GM21528 (cell line): ENCODE measurements around the gene RPL41.
"Not testable (repeated sequence)": the region's sequence is repeated elsewhere in the genome, so short reads cannot be mapped to it uniquely, and the experiment has no call there.

ENCODE experiments used
- ATAC-seq: cut with Tn5 transposase; IDR thresholded peaks from one replicate; pipeline ENCODE4 v1.9.1; 2021; ENCODE audit warnings: mild to moderate bottlenecking, moderate library complexity; ENCODE audit not compliant: unreplicated experiment, low FRiP score

The RPL41 gene

DNA sequence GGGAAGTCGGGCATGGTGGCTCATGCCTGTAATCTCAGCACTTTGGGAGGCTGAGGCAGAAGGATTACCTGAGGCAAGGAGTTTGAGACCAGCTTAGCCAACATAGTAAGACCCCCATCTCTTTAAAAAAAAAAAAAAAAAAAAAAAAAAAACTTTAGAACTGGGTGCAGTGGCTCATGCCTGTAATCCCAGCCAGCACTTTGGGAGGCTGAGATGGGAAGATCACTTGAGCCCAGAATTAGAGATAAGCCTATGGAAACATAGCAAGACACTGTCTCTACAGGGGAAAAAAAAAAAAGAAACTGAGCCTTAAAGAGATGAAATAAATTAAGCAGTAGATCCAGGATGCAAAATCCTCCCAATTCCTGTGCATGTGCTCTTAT lies 13.8 kb upstream of the RPL41 start:
- no peak for ATAC-seq

DNA sequence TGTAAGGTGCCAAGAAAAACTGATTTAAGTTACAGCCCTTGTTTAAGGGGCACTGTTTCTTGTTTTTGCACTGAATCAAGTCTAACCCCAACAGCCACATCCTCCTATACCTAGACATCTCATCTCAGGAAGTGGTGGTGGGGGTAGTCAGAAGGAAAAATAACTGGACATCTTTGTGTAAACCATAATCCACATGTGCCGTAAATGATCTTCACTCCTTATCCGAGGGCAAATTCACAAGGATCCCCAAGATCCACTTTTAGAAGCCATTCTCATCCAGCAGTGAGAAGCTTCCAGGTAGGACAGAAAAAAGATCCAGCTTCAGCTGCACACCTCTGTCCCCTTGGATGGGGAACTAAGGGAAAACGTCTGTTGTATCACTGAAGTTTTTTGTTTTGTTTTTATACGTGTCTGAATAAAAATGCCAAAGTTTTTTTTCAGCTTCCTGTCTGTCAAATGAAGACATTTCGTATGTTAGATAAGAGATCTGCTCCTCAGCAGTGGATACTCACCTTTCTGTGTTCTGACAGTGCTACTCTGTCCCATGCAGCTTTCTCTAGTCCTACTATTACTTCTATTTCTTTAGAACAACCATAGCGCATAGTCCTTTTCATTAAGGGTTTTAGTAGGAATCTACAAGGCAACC lies 13.2 kb upstream of the RPL41 start:
- no peak for ATAC-seq

DNA sequence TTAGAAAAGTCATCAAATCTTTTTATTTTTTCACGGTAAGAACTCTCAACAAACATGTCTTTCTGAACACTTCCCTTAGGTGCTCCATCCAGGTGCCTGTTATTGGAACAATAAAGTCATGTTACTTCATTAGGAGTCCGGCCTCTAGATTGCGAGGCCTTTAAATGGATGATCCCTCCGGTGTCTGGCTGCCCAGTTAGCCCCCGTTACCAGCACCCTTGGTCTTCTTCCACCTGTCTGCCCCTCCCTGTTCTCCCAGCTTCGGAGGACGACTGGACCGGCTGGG lies 12.7 kb upstream of the RPL41 start:
- peak; percentile 14 for ATAC-seq

DNA sequence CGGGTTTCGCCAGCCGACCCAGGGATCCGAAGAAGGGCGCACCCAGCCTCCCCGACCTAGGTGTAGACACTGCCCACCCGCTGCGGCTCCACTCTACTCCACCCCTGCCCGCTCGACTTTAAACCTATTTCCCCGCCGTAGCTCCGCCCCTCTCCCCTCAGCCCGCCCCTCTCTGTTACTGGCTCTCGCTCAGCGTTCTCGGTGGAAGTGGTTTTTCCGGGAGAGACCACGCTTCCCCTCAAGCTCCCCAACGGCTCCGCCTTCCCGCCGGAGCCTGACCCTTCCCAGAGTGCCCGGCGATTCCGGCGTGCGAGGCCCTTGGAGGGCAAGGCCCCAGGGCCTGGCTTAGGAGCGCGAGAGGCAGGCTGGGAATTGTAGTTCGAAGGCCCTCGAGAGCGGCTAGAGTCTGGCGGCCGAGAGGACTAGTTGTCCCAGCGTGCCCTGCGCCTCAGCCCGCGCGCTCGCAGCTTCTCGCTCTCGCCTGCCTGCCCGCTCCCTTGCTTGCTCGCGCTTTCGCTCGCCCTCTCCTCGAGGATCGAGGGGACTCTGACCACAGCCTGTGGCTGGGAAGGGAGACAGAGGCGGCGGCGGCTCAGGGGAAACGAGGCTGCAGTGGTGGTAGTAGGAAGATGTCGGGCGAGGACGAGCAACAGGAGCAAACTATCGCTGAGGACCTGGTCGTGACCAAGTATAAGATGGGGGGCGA lies 12.2 kb upstream of the RPL41 start, which contains the start of gene PA2G4:
PA2G4 (plus strand) TSS at position 451 of the 706 bp plus-strand sequence; CDS start at position 630, 179 bp downstream.
- peak; percentile 91 for ATAC-seq

DNA sequence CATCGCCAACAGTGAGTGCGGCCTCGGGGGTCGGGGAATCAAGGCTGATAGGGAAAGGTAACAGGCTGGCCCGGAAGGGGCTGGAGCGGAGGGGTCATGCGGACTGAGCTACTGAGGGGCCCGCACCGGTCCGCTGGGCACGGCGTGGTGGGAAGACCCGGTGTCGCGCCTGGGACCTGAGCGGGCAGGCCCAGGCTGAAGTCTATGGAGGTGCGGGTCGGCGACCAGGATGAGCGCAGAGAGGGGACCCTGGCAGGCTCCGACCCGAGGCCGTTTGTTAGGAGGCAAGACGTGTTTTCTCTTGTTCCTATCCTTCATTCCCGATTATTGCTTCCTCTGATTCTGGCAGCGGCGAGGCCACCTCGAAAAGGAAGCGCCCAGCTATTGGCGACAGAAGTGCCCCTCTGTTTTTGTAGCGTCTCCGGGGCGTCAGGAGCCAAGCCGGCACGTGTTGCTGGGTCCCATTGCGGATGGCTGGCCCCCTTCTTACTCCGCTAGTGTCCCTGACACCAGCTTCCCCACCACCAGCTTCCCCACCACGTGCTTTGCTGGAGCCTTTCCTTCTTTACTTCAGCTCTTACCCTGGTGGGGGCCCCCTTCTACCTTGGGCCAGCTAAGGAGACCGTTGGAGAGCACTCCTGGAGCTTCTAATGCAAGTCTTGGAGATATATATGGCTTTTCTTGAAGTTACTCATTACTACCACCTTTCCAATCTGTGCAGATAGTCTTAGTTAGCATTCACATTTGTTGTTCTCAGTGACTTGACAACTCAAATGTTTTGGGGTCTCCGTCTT lies 11.4 kb upstream of the RPL41 start:
- peak; percentile 31 for ATAC-seq

DNA sequence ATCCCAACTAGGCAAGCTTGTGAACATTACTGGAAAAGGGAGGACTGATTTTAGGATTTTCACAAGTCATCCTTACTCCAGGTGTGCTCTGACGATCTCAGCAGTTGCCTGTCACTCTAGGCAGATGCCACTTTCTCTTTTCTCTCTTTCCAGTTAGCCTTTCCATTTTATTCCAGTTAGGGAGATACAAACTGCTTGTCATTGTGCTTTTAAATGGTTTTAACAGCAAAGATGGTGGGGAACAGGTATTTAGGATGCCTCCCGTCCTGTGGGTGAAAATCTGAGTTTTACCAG lies 10.9 kb upstream of the RPL41 start:
- ATAC-seq = no peak

DNA sequence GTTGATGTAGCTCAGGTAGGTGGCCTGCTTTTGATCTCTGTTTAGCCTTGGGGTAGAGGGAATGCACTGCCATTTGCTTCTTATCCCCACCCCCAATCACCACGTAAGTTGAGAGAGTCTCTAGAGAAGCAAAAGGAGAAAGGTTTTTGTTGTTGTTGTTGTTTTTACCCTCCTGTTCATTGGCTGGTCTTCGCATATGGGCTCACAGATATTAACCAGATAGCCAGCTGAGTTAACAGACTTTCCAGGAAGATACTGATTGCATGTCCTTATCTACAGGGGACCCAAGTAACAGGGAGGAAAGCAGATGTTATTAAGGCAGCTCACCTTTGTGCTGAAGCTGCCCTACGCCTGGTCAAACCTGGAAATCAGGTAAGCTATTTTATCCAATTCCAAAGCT lies 9.2 kb upstream of the RPL41 start:
- no peak for ATAC-seq

DNA sequence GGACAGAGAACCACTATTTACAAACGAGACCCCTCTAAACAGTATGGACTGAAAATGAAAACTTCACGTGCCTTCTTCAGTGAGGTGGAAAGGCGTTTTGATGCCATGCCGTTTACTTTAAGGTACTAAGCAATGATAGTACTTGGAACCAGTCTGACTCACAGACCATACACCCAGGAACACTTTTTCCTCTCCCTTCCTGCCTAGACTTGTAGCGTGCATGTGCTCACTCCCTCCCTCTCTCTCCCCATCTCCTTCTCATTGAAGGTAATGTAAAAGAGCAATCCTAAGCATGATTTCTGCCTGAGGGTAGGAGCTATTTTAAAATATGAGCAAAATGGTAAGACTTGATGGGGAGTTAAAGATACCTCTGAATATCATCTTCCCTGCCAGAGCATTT lies 5.9 kb upstream of the RPL41 start:
- ATAC-seq = no peak

DNA sequence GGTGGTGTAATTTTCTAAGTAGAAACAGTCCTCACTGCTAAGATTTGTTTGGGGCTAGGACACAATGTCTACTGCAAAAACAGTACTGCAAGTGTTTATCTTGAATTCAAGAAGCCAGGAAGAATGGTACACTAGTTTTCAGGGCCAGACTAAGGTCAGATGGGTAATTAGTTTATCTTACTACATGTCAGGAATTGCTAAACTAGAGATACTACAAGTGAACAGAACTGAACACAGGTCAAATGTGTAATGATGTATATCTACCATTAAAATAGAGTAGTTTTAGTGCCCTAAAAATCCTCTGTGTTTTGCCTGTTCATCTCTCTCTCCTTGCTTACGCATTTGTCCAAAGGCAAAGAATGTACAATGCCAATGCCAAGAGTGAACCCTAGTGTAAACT lies 2.3 kb upstream of the RPL41 start:
- no peak for ATAC-seq

DNA sequence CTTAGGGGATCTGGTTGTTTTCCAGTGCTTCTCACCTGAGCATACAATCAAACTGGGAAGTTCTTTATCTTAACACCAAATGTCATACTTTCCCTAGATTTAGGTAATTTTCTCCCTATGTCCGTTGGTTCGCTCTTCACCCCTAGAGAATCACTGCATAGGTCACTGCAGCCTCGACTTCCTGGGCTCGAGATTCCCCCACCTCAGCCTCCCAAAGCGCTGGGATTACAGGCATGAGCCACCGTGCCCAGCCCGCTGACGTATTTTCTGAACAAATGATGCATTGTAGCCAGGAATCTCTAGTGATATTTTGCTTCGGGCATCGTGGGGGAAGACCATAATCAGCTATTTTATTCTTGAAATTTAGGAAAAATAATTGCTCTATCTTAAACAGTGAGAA lies 1.1 kb upstream of the RPL41 start:
- ATAC-seq = no peak

DNA sequence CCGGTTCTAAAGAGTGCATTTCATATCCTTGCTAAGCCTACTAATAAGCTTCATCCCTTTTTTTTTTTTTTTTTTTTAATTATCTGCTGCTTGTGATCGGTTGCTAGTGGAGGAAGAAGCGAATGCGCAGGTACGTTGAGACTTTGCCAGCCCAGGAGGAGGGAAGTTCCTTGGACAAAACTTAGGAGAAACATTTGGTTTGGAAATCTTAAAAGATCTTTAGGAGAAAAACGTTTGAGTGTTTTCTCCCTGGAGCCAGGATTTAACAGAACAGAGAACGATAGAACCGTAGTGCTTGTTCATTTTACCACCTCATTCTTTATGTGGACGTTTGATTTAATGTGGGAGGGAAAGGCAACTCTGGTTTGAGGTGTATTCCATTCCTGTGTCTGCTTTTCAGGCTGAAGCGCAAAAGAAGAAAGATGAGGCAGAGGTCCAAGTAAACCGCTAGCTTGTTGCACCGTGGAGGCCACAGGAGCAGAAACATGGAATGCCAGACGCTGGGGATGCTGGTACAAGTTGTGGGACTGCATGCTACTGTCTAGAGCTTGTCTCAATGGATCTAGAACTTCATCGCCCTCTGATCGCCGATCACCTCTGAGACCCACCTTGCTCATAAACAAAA lies 761 bp downstream of the RPL41 start:
- ATAC-seq = not testable (repeated sequence)

DNA sequence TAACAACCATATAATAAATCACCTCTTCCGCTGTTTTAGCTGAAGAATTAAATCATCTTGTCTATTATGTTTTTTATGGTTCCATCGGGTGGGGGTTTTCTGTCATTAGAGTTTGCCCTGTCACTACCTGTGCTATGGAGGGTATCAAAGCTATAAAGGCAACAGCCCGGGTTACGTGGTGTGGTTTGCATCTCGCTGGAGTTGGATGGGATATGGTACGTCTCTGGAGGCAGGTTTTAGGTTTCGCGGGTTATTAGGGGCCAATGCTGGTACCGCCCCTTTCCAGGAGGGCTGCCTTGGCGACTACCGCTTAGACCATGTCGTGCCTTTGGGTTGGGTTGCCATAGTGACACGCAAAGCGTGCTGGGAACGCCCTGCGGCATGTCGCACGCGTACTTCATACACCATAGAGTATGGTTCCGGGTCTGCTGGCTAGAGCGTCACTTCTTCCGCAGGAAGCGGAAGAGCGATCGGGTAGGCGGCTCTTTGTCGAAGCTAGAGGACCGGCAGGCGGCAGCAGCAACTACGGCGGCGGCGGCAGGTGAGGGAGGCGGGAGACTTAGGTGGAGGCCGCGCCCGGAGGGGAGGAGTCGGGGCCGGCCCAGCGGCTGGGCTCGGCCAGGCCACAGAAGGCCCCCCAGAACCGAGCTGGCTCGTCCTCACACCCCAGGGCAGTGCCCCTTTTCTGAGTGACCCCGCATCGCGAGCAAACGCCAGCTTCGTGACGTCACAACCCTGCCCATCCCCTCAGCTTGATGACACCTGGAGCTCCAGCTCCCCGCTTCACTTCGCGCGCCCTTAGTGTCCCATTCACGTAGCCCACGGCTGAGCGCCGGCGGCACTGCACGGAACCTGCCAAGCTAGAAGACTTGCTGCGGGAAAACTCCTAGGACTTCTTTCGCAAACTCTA lies 1.6 kb downstream of the RPL41 start, which contains the start of gene ZC3H10:
ZC3H10 (plus strand) TSS at position 489 of the 910 bp plus-strand sequence. CDS start 2,297 bp downstream, outside the sequence.
- peak; percentile 76 for ATAC-seq

DNA sequence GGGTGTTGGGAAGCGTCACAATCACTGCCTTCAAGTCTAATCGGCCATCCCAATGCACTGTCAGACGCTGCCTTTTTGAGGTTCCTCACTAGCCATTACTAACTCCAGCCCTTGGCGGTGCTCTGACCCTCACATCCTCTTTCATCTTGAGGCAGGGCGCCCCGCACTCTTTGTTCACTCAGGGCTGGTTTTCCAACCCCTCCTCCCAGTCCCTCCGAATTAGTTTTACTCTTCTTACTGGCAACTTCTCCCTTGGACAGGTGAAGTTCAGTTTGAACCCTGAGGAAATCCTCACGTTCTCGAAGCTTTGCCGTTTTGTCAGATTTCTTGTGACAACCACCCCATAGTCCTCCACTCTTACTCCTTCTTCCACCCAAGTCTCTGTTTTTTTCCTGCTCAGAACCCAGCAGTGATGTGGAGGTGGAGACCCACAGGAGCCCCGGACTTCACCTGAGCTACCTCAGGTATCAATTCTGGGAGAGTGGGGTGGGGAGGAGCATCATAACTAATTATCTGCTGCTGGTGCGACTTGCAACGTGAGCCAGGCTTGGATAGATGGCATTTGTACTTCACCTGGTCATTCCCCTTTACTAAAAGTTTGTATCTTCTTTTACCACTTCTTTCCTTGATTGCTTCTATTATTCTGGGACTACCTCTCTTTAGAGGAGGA lies 2.4 kb downstream of the RPL41 start:
- ATAC-seq = peak; percentile 5

DNA sequence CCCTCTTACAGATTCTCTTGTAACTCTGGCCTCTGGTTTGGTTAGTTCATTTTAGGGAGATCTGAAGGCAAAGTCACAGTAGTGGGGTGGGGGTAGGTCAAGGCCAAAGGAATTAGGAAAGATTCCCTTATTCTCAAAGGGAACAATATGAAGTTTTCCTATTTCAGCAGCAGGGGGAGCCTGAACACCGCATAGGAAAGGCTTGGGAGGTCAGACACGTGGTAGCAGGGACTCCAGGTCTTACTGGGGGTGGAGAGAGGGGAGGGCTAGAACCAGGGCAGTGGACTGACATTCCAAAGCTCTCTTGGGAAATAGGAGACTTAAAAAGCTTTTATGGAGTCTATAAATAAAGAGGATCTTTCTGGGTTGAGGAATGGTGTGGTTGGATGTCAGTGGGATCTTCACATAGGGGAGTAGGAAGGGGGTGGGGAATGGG lies 2.9 kb downstream of the RPL41 start:
- no peak for ATAC-seq

DNA sequence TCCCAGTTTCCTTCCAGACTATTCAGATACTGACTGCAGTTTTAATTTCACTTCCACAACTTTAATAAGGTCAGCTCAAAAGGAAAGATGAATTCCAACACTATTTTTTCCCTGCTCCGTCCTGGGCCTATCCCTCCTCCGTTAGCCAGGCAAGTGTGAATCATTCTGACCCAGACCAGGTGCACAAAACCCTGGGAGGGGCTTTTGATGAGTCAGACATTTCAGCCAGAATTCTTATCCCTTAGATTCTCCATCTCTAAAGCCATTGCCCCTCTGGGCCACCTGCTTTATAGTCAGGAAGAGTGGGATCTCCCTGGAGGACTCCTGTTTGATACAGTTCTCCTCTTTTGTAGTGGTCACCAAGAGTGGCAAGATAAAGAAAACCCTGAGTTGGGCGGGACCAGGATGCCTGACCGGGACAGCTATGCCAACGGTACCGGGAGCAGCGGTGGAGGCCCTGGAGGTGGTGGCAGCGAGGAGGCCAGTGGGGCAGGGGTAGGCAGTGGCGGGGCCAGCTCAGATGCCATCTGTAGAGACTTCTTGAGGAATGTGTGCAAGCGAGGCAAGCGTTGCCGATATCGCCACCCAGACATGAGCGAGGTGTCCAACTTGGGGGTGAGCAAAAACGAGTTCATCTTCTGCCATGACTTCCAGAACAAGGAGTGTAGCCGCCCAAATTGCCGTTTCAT lies 3.9 kb downstream of the RPL41 start:
- no peak for ATAC-seq

DNA sequence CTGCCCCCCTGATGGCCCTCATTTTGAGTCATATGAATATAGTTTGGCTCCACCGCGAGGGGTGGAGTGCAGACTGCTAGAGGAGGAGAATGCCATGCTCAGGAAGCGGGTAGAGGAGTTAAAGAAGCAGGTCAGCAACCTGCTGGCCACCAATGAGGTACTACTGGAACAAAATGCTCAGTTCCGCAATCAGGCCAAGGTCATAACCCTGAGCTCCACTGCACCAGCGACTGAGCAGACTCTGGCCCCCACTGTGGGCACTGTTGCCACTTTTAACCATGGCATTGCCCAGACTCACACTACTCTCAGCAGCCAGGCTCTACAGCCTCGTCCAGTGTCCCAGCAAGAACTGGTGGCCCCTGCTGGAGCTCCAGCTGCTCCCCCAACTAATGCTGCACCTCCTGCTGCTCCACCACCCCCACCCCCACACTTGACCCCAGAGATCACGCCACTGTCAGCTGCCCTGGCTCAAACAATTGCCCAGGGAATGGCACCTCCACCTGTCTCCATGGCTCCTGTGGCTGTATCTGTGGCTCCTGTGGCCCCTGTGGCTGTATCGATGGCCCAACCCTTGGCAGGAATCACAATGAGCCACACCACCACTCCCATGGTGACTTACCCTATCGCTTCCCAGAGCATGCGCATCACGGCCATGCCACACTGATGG lies 4.9 kb downstream of the RPL41 start:
- ATAC-seq = no peak

DNA sequence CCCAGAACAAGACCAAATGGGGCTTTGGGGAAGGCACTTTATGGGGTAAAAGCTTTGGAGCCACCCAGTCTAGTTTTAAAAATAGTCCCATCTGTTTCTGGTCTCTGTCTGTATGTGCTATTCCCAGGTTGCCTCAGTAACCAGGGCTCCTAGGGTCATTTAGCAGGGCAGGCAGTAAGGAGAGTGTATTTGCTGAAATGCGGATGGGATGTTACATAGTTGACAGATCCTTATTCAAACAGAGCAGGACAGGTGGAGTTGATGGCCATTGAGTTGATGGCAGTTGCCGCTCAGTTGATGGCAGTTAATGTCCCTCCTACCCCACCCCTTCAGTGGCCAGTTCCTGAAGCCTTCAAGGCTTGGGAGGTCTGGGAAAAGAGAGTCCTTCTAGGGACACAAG lies 6.2 kb downstream of the RPL41 start:
- ATAC-seq = no peak

DNA sequence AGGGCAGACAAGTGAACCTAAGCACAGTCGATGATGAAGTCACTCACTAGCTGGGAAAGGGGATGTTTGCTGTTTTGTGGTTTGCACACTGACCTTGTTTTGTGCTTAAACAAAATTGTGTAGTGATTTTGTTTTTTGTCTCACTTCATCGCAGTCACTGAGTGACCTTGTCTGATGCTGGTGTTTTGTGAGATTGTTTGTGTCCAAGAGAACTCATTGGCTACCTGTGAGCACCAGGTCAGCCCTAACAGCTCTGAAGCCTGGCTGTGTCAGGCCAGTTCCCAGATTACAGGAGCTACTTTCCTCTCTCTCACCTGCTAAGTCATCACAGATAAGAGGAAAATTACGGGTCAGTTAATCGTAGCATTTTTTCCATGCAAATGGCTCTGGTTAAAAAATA lies 7.7 kb downstream of the RPL41 start:
- ATAC-seq = no peak
